ENCODE data around the gene LILRB3.

DNA sequence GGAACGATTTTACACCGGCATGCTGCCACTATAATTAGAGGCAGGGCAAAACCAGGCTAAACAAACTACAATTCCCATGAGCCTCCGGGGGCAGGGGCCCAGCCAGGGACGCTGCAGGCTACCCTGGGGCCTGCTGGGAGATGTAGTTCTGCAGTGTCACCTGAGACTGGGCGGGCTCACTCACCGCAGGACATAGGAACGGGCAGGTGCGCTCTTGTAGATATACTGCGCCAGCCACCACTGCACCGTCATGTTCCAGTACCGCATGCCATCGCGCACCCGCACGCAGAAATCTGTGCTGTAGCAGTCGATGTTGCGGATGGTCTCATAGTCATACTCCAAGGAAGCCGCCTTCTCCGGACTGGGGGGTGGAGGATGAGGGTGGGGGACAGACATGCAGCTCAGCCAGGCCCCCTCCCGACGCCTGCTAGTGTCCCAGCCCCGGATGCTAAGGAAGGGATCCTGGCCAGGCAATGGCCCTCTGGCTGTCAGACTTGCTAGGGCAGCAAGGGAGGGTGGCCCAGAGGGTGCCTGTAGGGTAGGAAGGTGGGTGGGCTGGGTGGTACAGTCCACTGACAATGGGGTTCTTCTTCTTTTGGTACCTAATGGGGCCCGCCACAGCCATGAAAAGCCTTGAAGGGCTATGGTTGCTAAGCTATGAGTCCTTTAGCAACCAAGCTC, 44.1 kb downstream of the LILRB3 start:
- no peak for TF ChIP-seq CTCF (conservative IDR thresholded peaks at IDR 0.05; ENCODE audit: low read depth in 2 of 2)
- TF ChIP-seq, protein P1, sequence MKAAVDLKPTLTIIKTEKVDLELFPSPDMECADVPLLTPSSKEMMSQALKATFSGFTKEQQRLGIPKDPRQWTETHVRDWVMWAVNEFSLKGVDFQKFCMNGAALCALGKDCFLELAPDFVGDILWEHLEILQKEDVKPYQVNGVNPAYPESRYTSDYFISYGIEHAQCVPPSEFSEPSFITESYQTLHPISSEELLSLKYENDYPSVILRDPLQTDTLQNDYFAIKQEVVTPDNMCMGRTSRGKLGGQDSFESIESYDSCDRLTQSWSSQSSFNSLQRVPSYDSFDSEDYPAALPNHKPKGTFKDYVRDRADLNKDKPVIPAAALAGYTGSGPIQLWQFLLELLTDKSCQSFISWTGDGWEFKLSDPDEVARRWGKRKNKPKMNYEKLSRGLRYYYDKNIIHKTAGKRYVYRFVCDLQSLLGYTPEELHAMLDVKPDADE (IDR thresholded peaks at IDR 0.05), result peak; percentile 98

Measured in GM23338 (cell line).